GM21526 (cell line): Measurements from ENCODE around the gene BTBD16.

Experiments used
- ATAC-seq: cut with Tn5 transposase; IDR thresholded peaks from one replicate; pipeline ENCODE4 v1.9.1; 2021; ENCODE audit warnings: moderate library complexity; ENCODE audit not compliant: unreplicated experiment, low FRiP score

BTBD16 gene

DNA sequence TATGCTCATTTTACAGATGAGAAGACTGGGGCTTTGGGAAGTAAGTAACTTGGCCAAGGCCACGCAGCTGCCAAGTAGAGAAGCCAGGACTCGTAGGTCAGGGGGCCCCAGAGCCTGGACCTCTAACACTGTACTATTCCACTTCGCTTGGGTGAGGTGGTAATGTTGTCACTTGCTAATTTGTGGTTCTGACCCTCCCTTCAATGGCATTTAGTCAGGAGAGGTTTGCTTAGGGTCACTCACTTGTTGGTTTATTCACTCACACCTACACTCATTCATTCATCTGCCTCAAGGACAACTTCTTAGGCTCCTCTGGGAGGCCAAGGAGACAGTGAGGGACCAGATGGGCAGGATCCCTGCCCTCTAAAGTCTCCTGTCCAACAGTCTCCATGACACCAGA lies 21.3 kb downstream of the BTBD16 start:
- ATAC-seq: no peak

- no peak for ATAC-seq
These were observed 22.3 kb downstream of the BTBD16 start for GRCh38 chr10:122293156-122293960.

GRCh38 chr10:122293961-122294380 lies 22.9 kb downstream of the BTBD16 start:
- ATAC-seq: no peak

DNA sequence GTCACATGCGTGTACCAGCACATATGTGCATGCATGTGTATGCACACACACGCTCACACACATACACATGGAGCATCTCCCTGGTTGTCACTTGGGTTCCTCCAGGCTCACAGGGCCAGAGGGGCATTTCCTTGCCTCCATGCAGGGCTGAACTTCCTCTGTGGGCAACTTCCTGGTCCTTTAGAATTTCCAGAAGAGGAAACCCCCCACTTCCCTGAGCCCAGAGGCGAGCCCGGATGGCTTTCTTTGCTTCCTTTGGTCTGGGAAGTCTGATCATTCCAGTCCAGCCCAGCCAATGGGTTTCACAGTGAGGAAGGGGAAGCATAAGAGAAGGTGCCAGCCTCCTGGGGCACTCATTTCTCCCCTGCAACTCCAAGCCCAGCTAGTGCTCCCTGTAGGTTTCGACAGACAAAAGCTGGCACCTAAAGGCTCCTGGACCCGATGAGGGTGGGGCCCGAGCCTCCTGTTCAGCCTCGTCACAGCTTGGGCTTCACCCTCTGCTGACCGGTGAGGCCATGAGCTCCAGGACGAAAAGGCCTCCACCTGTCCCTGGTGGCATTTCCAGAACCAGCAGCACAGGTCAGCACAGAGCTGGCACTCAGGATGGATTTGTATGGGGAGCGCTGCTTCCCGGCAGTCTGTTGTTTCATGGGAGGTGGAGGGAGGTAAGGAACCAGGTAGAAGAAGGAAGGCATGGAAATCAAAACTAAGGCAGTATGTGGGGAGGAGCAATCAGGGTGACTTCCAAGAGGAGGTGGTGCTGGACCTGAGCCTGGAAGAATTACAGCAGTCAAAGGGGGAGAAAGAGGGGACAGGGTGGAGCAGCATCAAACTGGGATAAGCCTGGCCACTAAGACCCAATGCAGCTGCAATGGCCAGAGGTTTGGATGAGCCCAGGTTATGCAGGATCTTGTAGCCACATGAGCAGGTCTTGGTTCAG lies 23.7 kb downstream of the BTBD16 start:
- no peak for ATAC-seq

DNA sequence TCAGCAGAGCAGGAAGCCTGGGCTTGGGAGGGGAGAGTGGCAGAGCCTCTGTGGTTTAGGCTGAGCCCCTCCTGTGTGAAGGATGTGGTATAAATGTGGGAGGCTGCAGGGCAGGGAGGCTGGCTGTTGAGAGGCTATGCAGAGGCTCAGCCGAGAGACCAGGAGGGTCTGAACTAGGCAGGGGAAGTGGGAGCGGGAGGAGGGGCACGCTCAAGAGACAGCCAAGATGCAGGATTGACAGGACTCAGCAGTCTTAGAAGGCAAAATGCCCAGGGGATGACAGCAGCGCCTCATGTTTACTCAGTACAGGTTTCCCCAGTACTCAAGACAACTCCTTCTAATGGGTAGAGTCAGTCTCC lies 24.3 kb downstream of the BTBD16 start:
- no peak for ATAC-seq

DNA sequence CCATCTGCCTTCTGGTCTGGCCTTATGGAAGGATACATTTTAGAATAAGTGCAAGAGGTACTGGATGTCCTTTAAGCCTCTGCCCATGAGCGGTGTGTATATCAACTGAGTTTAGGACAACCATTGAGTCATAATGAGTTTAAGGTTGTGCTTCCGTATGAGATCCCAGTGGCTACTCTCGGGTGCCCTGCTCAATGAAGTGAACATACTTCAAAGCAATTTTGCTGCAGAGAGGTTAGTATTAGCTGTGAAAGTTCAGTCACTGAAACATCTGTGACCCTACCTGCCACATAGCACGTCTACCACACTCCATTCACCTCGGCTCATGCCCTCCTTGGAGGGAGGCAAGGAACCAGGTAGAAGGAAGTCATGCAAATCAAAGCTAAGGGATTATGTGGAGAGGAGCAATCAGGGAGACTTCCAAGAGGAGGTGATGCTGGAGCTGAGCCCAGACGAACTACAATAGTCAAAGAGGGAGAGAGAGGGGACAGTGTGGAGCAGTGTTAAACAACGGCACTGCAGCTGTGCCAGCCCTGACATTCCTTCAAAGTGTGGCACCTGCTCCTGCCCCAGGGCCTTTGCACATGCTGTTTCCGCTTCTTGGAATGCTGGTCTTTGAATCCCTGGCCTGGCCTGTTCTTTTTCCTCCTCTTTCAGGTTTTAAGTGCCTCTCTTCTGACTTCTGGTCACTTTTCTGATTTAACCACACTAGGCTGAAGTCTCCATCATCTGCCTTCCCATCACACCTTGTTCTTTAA lies 25.4 kb downstream of the BTBD16 start:
- peak; percentile 60 for ATAC-seq

DNA sequence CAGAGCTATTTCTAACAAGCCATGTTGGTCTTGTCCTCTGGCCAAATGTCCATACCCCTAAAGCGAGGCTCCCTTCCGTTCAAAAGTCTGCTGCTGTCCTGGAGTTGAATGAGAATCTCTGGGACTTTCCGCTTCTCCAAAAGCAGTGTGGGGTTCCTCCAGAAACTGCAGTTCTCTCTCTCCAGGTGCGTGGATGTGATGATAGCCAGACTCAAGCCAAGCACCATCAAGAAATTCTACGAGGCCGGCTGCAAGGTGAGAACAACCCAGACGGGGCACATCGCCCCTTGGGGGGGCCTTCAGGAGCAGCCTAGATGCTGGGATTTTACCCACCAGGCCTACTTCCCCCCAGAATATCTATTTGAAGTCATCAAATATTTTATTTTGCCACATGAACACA lies 26.5 kb downstream of the BTBD16 start:
- ATAC-seq: no peak

- ATAC-seq: no peak
These were observed 27.1 kb downstream of the BTBD16 start for GRCh38 chr10:122298206-122298597.

DNA sequence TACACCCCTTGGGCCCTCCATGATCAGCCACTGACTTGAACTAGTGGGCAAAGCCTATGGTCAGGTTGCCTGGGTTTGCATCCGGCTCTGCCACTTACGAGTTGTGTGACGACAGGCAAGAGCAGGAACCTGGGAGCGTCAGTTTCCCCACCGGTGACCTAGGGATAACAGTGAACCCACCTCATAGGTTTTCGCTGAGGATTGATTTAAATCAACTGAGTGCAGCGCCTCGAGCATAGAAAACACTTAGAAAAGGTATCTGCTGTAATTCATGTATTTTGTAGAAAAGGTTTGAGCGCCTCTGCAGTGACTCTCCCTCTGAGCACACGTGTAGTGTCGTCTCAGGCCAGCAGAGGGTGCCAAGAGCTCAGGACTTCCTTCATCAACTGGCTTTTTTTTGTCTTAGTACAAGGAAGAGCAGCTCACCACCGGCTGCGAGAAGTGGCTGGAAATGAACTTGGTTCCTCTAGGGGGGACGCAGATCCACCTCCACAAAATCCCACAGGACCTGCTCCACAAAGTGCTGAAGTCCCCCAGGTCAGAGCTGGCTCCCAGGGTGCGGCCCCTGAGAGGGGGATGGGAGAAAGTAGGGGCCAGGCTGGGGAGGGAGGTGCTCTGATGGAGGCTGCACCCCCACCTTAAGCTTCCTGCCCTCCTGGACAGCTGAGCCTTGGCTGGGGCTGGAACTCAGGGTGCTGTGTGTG lies 27.7 kb downstream of the BTBD16 start:
- peak; percentile 70 for ATAC-seq

GRCh38 chr10:122299423-122300075 lies 28.5 kb downstream of the BTBD16 start:
- no peak for ATAC-seq

DNA sequence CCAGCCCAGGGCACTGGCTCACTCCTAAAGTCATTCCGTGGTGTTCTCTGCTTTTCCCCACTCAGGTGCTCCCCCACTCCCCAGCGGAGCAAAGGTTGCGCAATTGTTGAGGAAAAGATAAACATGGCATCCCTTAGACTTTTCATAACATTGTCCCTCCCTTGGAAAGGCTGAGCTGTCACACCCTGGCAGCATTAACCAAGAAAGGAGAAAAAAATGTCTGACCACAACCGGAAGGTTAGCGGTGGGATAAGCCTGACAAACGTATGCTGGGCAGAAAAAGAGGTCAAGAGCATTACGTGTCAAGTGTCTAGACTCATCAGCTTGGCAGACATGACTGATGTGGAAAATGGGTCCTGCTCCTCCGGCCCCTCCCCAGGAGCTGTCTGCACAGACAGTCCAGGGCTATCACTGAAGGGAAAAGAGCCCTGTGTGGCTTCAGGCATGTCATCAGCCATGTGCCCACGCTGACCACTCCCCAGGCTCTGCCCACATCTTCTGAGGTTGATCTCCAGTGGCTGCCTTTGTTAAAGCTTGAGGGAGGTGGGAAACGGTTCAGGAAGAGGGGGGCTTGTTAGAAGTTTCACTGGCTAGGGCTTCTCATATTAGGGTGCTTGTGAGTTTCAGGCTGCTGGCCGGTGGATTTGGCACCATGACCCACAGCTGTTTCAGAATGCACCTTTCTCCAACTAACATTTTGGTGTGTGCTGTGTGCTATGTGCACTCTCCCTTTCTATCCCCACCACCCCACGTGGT lies 30.1 kb downstream of the BTBD16 start:
- no peak for ATAC-seq

DNA sequence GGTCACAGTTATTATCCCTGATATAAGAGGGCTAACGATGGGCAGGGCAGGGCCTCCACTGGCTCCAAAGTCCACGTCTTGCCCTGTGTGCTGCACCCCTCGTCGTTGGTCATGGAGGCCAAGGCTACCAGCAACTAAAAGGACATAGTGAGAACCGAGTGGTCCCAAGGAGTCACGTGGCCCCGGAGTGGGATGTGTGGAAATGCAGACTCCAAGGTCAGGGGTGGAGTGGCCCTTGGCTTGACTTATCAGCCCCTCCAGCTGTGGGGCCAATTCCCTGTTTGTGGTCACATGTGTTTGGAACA lies 30.7 kb downstream of the BTBD16 start:
- ATAC-seq: no peak

- no peak for ATAC-seq
These were observed 31.2 kb downstream of the BTBD16 start for GRCh38 chr10:122302315-122302714.

GRCh38 chr10:122303271-122304053 lies 32.4 kb downstream of the BTBD16 start:
- ATAC-seq: no peak

- no peak for ATAC-seq
These were observed 33.0 kb downstream of the BTBD16 start for GRCh38 chr10:122304054-122304579.

DNA sequence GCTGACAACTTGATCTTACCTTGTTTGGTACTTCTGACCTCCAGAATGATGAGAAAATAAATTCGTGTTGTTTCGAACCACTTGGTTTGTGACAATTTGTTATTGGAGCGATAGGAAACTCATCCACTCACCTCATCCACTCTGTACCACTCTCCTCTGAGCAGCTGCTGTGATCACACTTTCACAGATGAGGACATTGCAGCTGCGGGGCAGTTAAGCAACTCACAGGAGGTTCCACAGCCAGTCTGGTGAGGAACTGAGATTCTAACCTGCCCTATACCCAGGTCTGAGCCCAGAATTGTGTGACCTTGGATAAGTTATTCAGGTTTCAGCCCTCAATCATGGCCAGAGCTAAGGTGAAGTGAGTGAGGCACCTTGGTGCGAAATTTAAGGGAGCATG lies 35.2 kb downstream of the BTBD16 start:
- ATAC-seq: no peak

DNA sequence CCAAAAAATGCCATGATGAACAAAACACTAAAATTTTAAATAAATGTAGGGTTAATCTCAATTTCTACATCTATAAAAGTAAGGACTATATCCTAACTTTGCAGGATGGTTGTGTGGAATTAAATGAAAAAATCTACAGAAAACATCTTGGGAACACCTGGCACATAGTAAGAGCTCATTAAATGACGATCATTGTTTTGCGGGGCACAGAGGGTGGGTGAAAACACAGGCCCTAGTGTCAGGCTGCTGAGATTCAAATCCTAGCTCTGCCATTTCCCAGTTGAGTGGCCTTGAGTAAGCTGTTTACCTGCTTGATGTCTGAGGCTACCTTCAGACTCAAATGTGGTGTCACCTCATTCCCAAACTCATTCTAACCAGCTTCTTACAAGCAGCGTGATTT lies 35.6 kb downstream of the BTBD16 start:
- ATAC-seq: no peak

GRCh38 chr10:122307669-122308416 lies 36.7 kb downstream of the BTBD16 start:
- no peak for ATAC-seq
